GM19467 (cell line): Measurements from ENCODE around the gene CDKAL1.
A peak's percentile ranks its signal among the peaks of the same experiment; 100 is the strongest.

Experiments used
- ATAC-seq: cut with Tn5 transposase; IDR thresholded peaks from one replicate; pipeline ENCODE4 v1.9.1; 2021; ENCODE audit warnings: mild to moderate bottlenecking, moderate library complexity; ENCODE audit not compliant: unreplicated experiment

The CDKAL1 gene

DNA sequence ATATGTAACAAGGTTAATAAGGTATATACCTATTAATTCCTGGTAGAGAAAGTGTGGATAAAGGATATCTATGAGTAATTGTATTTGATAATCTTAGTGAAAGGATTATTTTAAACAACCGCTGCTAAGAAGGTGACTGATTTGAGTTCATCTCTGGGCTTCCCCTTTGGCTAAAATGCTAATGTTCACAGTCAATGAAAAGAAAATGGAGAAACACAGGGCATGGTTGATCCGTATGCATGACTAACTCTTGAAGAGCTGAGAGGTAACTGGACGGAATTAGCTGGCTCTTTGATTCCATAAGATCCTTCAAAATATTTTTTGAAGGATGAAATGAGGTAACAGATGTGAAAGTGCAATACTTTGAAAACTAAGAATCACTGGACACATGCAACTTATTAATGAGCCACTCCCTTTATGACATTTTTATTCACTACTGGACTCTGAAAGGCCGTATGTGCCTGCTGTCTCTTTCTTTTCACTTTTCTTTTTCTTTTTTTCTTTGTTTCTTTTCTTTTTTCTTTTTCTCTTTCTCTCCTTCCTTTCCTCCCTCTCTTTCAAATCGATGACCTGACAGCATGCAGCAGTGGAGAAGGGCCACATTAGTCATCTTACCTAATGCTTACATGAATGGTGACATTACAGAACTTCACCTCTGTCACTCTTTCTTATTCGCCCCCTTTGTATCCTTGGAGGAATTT, 464.6 kb downstream of the CDKAL1 start:
- ATAC-seq = no peak

DNA sequence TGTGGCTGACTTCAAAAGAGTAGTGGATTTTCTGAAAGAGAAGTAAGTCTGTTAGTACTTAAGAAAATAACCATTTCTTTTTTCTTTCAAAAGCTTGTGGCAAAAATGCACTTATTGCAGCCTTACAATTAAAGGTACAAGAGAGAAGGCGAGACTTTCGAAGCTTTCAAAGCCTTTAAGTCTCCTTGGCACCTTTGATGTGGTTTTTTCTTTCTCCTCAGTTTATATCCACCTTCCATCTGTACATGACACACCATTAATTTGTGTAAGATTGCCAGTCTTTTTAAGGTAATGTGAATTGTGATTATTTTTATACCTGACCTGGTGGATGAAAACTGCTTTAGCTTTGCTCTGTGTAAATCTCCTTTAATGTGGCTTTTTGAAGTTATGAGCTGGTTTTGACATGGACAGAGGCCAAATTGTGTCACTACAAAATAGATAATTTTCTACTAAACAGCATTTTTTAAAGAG, 466.1 kb downstream of the CDKAL1 start:
- no peak for ATAC-seq

DNA sequence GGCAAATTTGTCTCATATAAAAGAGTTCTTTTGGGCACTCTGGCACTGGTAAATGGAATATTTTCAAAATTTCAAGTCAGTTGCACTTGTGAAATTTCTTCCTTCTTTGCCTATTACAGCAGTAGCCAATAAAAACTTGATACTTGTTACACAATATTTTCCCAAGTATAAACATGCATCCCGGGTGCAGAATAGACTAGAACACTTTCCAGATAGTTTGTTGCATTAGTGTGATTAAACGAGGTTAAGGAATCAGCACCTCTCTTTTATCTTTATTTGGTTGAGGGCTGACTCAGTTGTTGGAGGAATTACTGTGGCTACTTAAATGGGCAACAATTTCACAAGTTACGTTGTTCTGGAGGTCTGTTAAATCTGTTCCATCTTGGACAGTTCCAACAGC, 467.5 kb downstream of the CDKAL1 start:
- no peak for ATAC-seq

DNA sequence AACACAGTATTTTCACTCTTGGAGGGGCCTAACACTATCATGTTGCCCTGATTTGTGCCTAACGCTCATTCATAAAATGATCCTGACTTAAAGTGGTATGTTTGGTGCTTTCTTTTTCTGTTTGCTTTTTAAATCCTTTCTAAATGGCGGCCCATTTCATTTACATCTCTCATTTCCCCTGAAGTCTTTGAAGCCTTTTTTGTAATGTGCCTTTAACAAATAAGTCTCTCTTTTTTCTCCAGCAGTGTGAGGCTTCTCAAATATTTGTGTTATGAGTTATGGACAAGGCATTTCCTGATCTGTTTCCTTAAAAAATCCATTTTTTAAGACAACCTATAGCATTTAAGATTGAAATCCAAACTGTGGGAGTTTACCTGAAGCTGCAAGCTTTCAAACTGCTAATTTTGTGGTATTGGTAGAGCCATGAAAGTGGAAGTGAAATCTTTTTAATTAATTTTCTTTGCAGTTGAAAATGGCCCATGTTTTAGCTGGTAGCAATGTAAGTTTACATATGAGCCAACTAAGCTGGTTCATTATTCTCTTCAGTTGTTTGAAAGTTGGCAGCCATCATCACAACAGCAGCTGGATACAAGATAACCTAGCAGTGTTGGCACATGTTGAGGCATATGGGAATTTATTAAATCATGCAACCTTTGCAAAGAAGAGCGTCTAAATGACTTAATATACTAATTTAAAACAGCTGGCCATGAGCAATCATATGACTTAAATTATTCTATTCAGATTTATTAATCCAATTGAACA, 469.7 kb downstream of the CDKAL1 start:
- ATAC-seq = peak; percentile 77

DNA sequence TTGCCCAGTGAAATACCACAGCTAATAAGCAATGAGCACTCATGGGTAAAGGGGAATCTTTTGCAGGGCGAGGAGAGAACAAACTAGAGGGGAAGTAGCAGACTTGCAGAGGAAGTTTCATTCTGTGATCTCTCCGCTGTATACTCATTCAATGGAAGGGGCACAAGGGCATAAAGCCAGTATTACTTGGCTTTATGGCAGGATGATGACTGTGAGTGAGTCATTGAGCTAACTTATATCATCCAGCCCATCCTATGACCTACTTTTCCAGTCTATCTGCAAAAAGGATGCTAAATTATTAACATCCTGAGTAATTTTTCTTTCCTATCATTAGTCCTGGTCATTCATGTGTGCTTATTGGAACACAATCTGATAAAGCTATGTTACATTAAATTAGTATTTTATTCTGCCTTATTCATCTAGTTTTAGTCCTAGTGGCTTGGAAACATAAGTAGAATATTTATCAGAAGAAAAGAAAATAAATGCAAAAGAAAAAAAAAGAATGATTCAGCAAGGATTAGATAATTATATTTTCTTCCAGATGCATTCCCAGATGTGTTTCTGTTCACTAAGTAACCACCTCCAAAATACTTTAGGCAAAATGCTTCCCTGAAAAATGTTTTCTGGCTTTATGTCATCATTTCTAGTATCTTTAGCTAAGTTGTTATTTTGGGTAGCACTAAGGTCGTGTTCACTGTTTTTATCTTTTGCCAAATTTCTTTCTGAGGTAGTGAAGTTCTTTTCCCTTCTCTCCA, 471.7 kb downstream of the CDKAL1 start:
- no peak for ATAC-seq

DNA sequence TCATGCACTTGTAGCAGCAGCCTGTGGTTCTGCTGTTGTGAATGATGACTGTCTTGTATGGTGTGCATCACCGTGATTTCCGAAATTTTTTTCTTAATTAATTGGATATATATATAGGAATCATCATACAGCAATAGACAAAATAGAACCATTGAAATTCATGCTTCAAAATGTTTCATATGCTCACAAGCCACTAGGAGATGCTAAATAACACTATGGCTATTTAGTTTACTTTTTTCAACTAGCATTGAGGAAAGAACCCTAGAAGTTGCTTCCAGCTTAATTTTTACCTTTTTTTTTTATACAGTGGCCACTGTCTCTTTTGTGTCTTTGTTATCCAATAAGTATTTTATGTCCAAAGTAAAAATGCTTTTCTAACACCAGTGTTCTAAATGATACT, 485.4 kb downstream of the CDKAL1 start:
- no peak for ATAC-seq

DNA sequence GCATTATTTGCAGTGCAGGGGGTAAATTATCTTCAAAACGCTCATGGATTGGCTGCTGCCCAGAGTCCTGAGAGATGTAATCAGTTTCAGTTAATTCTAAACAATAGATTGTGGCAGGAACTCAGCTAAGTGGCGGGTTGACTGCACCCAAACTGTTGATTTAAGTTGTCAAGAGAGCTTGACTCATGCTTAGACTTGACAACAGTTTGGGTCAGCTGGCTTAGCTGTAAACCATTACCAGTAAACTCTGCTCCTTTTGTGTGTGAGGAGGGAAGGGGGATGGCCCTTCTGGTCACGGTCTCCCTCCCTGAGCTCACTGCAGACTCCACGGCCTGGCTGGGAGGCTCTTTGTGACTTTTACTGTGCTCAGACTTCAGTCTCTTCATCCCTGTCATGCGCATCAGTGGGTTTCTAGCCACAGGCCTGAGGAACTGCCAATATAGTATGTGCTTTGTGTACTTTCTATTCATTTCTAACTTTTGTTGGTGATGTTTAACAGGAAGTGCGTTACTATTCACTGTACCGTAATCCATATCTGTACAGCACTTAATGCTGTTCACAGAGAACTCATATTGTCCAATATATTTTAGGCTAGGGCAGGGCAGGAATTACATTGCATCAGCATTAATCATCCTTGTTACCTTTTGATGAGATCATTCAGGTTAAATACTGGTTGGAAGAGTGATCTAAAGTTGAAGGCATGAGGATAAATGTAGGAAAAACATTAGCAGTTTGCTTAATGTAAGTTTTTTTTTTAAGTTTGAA, 488.3 kb downstream of the CDKAL1 start:
- peak; percentile 97 for ATAC-seq

DNA sequence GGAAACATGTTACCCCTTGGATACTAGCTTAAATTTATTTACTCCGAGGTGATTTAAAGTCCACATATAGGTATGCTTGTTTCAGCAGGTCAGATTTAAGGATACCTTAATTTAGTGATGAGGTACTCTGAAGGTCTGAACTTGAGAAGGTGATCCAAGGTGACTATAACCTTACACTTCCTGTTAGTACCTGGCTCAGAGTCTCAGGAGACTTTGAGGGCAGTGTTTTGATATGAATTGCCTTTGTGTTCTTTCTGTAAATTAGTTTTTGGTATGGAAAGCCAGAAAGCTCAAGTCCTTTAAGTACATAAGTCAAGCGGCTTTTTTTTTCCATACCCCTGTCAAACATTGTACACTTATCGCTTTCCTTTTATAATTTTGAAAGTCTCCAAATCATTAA, 489.0 kb downstream of the CDKAL1 start:
- ATAC-seq = no peak

DNA sequence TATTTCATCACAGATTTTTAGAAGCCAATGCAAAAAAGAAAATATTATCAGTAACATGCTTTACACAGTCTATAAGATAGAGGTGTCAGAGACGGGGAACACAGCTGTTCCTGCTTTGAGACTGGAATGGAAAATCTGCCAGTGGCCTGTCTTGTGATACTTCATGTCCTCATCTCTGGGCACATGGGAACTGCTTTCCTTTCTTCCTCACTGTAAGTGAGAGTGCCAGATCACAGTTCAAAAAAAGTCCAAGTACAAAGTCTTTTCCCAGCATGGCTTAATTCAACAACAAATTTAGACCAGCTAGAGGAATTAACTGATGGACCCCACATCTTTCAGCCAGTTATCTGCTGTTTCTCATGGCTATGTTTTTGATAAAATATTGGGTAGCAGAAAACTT, 490.4 kb downstream of the CDKAL1 start:
- ATAC-seq = no peak

DNA sequence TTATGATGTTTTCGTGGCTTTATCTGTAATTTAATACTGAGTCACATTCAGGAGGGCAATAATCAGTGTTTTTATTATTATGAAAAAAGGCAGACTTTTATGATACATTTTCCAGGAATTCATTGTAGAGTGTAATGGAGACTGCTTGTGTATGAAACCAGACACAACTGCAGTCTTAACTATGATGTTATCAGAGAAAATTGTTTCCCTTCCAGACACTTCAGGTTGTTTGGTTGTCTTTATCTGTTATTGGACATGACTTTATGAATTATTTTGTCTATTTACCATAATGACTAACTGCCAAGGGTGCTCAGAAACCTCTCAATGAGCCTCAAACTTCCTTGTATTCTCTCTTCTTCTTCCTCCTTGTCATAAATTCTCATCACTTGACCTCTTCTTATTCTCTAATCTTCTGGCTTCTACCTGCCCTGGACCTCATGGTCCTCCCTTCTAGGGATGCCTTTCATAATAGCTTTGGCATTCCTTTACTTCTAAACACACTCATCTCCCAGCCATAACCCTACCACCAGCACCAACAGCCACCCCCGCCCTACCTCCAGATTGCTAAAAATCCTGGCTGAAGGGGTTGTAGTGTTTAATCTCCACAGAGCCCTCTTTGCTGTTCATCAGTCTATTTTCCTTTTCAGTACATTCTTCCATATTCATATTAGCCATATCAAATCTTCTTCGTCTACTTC, 492.5 kb downstream of the CDKAL1 start:
- ATAC-seq = no peak

DNA sequence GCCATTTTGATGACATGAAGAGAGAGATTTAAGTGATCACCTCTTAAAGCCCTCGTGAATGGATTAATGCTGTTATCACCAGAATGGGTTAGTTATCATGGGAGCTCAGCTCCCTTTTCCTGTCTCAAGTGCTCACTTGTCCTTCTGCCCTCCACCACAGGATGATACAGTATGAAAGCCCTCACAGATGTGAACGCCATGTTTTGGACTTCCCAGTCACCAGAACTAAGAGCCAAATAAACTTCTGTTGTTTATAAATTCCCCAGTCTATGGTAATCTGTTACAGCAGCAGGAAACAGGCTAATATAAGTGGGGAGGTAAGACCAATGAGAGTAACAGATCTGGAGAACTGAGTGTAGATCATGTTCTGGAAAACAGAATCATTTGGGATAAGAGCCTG, 493.2 kb downstream of the CDKAL1 start:
- no peak for ATAC-seq

DNA sequence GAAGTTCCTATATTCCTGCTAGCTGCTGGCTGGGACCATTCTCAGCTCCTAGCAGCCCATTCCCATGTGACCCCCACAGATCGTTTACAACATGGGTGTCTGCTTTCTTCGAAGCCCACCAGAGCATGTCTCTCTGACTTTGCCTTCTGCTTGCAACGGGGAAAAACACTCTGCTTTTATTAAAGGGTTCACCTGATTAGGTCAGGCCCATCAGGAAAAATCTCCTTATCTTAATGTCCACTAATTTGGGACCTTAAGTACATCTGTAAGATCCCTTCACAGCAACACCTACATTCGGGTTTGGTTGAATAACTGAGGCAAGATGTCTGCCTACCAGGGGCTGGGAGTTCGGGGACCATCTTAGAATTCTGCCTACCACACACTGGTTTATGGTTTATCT, 496.9 kb downstream of the CDKAL1 start:
- no peak for ATAC-seq

DNA sequence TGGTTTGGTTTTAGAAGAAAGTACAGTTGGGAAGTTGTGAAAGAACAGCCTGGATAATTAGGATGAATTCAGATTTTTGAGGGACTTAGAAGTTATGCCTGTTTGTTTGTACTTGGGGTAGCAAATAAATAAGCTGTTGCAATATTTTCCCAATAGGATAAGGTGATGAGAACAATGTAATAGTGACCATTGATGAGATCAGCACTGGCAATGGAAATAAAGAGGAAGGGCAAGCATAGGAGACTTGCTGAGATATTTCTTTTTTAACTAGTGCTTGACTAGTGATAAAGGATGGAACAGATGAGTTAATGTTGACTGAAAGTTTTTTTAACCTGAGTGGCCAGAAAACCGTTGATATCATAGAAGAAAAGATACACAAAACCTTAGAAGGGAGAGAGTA, 498.8 kb downstream of the CDKAL1 start:
- no peak for ATAC-seq

DNA sequence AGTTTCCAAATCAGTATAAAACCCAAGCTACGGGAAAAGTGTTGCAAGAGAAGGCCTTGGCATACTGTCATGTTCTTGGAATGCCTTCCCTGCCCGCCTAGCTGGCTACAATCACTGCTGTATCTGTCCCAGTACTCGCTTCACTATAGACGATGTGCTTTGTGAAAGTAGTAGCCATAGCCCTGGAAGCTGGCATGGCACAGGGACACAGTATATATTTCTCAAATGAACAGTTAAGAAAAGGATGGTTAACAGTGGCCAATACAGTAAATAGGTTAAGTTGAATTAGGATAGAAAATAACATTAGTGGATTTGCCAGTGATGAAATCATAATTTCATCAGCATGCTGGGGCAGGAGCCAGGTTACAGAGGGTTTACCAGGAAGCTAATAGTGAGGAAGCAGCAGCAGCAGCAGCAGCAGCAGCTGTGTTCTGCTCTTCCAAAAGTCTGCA, 499.3 kb downstream of the CDKAL1 start:
- ATAC-seq = no peak

DNA sequence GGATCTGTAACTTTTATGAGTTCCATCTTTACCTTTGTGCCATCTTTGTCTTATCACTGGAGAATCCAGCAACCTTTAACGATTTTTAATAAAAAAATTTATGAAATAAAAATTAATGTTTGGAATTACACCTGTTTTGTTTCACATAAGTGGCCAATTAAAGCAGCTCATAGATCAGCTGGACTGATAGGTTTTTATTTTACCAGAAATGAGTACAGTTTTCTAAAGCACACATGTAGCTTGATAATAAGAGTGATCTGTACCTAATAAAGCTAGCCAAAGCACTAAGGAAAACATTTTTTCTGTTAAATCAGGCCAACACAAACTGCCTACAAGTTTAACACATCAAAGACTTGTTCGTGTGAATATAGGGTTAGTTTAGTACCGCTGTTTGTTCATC, 500.1 kb downstream of the CDKAL1 start:
- ATAC-seq = no peak

DNA sequence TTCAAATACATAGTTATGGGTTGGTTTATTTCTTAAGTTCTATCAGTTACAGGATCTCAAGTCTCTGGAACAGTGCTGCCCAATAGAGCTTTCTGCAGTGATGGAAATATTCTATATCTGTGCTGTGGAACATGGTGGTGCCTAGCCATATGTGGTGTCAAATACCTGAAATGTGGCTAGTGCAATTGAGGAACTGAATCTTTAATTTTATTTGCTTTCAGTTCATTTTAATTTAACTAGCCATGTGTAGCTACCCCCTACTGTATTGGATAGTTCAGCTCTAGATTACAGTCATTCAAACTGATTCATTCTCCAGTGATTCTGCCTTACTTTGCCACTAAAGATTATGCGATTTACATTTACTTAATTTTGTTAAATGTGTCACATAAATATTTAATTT, 503.2 kb downstream of the CDKAL1 start:
- peak; percentile 66 for ATAC-seq

DNA sequence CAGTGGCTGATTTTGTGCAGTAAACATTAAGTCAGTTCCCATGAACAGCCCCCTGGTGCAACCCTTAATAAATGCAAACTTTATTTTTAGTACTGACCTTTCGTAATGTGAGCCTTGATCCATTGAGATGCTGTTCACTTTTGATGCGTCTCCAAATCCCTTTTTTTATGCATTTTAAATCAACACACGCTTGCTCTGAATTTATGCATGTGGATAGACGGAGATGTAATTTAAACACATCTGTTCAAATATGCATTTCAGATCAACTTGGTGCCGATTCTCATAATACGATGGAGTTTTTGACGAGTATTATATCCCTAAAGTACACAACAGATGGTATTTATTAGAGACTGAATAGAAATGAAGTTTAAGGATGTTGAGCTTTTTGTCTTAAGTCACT, 505.7 kb downstream of the CDKAL1 start:
- no peak for ATAC-seq

DNA sequence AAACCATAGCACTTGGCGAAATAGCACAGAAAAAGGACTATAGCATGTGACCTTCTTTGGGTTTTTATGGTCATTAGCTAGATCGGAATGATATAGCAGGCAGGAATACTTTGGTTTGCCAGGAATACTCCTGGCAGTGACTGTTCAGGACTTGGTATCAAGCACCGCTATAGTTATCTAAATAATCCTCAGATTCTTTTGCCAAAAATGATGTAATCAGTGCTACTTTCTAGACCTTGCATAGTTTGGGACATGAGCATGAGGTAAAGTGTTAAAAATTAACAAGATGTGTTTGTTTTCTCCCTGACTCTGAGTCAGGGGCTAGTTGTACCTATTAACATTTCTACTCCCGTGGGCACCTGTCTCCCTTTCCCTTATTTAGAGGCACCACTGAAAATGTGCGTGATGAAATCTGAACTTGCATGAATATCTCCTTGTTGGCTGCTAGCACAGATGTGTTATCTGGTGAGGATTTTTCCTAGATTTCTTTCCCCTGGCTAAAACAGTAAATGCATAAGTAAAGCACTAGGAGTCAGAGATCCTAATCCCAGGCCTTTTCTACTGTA, 511.0 kb downstream of the CDKAL1 start:
- ATAC-seq = no peak

DNA sequence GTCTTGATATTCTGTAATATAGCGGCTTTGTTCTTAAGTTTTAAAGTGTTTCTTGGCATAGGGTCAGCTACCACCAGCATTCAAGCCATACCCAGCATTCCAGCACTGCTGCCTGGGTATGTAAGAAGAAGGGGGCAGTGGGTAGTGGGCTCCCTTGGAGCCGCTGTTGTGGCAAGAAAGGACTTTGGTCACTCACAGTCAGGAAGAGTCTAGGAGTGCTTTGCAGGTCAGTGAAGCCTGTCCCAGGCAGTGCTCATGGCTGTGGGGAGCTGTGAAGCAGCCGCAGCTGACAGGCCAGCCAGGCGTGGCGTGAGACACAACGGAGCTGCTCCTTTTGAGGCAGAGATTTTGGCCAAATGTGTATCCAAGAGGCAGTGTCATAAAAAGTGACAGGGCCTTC, 512.0 kb downstream of the CDKAL1 start:
- no peak for ATAC-seq

DNA sequence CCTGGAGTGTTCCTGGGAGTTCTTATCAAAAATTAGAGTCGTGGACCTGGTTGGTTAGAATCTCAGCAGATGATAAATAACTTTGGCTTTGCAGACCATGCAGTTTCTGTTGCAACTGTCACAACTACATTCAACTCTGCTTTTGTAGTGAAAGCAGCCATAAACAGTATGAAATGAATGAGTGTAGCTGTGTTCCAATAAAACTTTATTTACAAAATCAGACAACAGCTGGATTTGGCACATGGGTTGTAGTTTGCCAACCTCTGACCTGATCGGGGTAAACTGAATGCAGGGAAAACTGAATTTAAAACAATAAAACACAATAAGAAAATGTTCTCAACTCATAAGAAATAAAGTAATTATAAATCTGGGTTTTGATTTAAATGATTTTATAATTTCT, 513.8 kb downstream of the CDKAL1 start:
- no peak for ATAC-seq
